ENCODE measurements around the gene OPCML. TPM values are rescaled to one million over a fixed set of nuclear protein-coding genes. Genes with fewer than 3 reads are reported as not detected.

OPCML gene
- total RNA-seq, 1 donor from 2014 or later, result not detected

DNA sequence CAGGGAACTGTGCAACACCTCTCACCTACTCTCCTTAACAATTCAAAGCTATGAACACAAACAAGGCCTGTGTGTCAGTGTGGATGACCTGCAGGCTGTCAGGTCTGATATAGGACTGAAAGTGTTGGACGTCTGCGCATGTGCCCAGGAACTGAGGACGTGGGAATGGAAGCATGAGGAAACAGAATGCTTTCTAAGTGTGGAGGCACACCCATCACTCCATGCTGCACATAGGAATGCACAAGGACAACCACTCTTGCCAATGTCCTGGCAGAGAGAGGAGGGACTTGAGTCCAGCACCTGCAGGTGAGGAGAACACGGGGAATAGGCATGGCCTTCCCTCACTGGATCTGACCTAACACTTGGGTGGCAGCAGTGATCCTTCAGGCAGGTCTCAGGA lies 874.3 kb downstream of the OPCML start:
- Histone ChIP-seq H3K27me3 (no peaks in the 10 kb centered on the region), H3K9me3 (no peaks in the 10 kb centered on the region), H3K4me1 (no peaks in the 10 kb centered on the region), H3K27ac (no peak overlapping the region), H3K4me3 (no peak overlapping the region), H3K36me3 (no peaks in the 10 kb centered on the region)
- no peak for DNase-seq (ENCODE audit: low spot score in 2 of 2)
- TF ChIP-seq, protein P1, sequence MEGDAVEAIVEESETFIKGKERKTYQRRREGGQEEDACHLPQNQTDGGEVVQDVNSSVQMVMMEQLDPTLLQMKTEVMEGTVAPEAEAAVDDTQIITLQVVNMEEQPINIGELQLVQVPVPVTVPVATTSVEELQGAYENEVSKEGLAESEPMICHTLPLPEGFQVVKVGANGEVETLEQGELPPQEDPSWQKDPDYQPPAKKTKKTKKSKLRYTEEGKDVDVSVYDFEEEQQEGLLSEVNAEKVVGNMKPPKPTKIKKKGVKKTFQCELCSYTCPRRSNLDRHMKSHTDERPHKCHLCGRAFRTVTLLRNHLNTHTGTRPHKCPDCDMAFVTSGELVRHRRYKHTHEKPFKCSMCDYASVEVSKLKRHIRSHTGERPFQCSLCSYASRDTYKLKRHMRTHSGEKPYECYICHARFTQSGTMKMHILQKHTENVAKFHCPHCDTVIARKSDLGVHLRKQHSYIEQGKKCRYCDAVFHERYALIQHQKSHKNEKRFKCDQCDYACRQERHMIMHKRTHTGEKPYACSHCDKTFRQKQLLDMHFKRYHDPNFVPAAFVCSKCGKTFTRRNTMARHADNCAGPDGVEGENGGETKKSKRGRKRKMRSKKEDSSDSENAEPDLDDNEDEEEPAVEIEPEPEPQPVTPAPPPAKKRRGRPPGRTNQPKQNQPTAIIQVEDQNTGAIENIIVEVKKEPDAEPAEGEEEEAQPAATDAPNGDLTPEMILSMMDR (IDR thresholded peaks at IDR 0.05), result no peak
- intact Hi-C loops (cut with DNase I), result no loop called here

DNA sequence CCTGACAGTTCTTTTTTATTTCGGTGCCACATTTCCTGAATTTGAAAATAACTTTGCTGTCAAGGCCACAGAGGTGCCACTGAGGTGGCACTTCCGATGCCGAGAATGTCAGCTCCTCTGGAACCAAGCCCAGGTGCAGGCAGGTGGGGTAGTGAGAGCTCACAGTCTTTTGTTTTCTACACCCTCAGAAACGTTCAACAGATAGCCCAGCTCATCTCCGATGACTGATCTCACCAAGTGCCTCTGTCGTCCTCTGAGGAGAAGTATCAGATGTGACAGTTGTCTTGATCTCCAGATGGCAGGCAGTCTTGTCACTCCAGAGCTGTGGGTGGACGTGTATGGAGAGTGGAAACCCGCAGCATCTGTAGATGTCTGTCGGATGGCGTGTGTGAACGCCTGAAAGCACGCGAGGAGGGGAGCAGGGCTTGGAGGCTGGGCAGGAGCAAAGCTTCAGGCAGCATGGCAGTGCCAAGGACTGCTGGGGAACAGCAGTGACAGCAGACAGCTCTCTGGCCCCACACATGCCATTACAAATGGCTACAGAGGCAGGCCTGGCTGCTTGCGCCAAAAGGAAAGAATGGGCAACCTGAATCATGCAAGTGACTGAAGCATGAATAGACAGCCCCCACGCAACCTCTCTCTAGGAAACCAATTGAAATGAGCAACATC lies 877.0 kb downstream of the OPCML start:
- no peaks in the 10 kb centered on the region for H3K9me3 ChIP-seq
- DNase-seq (ENCODE audit: low spot score in 2 of 2), result no peak
- no peaks in the 10 kb centered on the region for H3K36me3 ChIP-seq
- intact Hi-C loops (cut with DNase I), result no loop called here
- TF ChIP-seq, protein P1 (IDR thresholded peaks at IDR 0.05), result no peak
- H3K4me3 ChIP-seq, result no peak overlapping the region
- H3K27me3 ChIP-seq, result no peaks in the 10 kb centered on the region
- H3K27ac ChIP-seq, result no peak overlapping the region
- no peaks in the 10 kb centered on the region for H3K4me1 ChIP-seq

DNA sequence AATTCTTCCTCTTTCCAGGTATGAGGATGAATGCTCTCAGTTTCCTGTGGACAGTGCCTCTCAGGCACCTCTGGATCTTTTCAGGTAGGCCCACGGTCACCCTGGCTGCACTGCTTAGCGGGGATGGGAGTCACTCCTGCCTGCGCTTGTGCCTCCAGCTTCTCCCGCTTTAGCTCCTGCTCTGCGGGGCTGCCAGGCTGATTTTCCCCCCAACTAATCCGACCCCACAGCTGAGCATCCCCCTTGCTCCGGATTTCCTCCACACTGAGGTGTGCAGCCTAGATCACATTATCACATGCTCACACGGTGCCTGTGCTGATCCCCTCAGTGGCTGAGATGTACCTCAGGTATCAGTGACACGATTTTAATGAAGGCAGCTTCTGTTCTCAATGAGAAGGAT lies 879.1 kb downstream of the OPCML start:
- TF ChIP-seq, protein P1 (IDR thresholded peaks at IDR 0.05), result no peak
- no peak for DNase-seq (ENCODE audit: low spot score in 2 of 2)
- no peaks in the 10 kb centered on the region for H3K9me3 ChIP-seq
- no peak overlapping the region for H3K27ac ChIP-seq
- H3K36me3 ChIP-seq, result no peaks in the 10 kb centered on the region
- no peaks in the 10 kb centered on the region for H3K27me3 ChIP-seq
- H3K4me3 ChIP-seq, result no peak overlapping the region
- no peaks in the 10 kb centered on the region for H3K4me1 ChIP-seq
- intact Hi-C loops (cut with DNase I), result no loop called here

DNA sequence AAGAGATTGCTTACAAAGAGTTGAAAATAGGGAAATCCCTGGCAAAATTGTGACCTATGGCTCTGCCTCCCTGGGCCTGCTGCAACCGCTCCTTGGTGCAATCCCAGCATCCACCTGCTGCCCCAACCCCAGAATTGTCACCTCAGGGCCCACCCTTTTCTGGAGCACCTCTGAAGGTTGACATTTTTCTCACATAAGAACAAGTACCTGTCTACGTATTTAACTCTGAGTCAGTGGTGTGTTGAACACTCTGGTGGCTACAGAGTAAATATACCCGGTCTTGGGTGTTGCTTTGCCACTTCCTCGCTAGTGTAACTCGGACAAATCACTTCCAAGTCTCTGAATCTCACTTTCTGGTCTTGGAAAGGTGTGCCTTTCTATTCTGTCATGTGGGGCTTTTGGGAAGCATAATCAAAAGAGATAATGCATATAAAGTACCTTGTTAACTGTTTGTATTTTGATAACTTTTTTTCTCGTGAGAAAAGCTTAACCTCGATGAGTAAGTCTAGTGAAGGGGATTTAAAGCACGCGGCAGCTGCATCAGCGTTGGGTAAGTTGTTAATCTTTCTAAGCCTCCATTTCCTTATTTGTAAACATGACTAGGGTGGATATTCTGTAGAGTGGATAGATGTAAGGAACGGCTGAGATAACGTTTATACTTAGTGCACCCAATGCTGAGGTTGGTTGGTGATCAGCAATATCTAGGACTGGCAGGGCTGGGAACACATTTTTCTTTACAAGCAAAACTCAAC lies 881.2 kb downstream of the OPCML start:
- TF ChIP-seq, protein P1 (IDR thresholded peaks at IDR 0.05), result no peak
- no peak overlapping the region for H3K4me3 ChIP-seq
- no peaks in the 10 kb centered on the region for H3K27me3 ChIP-seq
- no peaks in the 10 kb centered on the region for H3K9me3 ChIP-seq
- H3K36me3 ChIP-seq, result no peaks in the 10 kb centered on the region
- DNase-seq (ENCODE audit: low spot score in 2 of 2), result no peak
- no peaks in the 10 kb centered on the region for H3K4me1 ChIP-seq
- no peak overlapping the region for H3K27ac ChIP-seq
- intact Hi-C loops (cut with DNase I), result no loop called here

DNA sequence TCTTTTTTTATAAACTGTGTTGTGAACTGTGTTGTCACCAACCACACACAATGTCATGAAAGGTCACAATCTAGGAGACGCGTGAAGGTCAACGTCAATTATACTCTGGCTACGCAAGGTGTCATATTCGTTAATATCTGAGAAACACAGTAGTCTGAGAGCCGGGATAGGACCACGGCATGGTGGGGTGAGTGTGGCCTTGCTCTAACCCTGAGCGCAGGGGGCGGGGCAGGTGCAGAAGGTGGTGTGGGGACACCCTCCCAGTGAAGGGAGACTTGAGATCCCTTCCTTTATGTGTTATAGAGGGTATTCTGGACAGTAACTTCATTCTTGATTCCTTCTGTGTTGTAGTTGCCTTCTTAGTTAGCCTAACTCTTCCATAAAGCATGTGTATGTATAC lies 883.0 kb downstream of the OPCML start:
- intact Hi-C loops (cut with DNase I), result no loop called here
- Histone ChIP-seq H3K36me3 (no peaks in the 10 kb centered on the region), H3K27ac (no peak overlapping the region), H3K9me3 (no peaks in the 10 kb centered on the region), H3K4me1 (no peaks in the 10 kb centered on the region), H3K27me3 (no peaks in the 10 kb centered on the region), H3K4me3 (no peak overlapping the region)
- TF ChIP-seq, protein P1 (IDR thresholded peaks at IDR 0.05), result no peak
- DNase-seq (ENCODE audit: low spot score in 2 of 2), result no peak
